Stimulated activated CD4-positive, alpha-beta T cell treated with anti-CD3 and anti-CD28 coated beads, Interleukin-12 subunit alpha, Interleukin-12 subunit beta, amount 100 ng/mL, for 24 hours (primary cell): ENCODE measurements around the gene ABCC4.

Source experiments
- DNase-seq, 2 experiments: peaks; one replicate each; pipeline ENCODE4 v3.0.0-alpha.2; 2020; ENCODE audit warnings: low read depth in 2 of 2

ABCC4 gene

DNA sequence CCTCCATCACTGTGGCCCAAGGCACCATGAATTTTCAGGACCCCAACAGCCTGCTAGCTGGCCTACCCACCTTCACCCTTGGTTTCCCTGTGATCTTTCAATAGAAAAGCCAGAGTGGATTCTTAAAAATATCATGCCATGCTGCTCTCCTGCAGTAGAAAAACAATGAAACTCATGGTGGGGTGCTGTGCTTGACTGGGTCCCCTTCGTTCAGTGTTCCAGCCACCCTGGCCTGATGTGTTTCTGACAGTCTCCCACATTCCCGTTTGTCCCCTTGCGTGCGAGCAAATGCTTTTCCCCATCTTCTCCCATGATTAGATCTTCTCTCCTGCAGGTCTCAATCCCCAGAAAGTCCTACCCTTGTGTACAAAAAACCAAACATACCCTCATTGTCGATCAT is 43.2 kb downstream of the ABCC4 start:
- no peak for DNase-seq

DNA sequence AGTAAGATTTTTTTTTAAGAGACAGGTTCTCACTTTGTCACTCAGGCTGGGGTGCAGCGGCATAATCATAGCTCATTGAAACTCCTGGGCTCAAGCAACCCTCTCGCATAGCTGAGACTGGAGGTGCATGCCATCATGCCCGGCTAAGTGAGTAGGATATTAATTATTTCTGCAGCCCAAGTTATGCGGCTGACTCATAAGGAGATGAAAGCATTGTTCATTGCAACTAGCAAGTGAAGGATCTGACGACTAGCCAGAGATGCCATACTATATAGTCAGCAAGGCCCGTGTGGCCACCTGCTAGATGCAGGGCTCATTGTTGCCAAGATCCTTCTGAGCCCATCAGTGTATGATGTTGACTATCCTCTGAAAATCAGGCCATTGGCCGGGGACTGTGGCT is 45.2 kb downstream of the ABCC4 start:
- no peak for DNase-seq

DNA sequence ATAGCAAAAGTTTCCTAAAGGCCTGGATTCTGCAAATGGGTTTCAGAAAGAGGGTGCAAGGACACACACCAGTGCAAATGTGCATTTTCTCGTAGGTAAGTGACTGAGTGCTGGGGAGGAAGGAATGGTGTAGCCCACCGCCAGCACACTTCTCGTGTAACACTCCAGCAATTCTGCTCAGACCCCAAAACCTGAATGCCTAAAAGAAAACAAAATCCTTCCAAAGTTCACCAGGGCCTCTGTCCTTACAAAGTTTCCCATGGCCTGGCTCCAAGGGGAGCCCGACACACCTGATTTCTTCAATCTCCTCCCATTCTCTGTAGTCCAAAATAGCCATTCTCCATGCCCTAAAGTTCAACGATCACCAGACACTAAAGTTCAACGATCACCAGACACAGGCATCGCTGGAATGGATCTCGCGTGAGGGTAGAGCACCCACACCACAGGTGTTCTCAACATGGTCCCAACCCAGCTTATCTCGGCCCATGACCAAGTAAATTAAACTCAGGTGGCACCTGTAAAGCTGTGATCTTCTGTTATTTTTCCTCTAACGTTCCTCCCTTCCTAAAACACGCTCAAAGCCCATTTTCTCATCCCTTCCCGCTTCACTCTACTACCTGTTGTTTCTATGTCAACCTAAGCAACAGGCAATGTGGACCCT is 46.0 kb downstream of the ABCC4 start:
- DNase-seq = no peak

DNA sequence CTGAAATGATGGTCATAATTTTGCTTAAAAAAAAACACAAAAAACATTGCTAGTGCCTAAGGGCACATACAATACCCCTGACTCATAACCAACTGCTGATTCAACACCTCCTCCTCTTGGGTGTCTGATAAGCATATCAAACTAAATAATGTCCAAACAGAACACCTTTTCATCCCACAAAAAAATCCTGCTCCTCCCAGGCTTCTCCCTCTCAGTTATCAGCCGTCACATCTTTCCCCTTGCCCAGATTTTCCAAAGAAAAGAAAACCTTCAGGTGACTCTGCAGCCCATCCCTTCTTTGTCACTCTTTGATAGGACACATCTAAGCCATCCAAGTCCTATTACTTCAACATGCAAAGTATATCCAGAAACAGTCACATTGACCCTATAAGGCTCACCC is 46.9 kb downstream of the ABCC4 start:
- no peak for DNase-seq

DNA sequence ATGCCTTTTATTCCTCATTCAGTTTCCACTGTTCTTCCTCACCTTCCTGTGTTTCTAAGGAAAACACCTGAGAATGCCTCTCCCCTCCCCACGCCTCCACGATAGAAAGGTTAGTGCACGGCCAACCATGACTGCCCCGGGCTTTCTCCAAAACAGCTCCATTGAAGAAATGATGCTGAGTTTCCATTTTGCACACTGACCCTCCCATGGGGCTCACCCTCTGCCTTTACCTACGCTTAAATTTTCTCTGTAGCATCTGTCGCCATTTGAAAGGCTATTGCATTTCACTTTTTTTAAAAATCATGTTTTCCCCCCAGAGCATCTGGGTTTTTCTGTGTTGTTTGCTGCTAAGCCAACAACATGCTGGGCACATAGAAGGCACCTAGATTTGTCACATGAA is 48.2 kb downstream of the ABCC4 start:
- no peak for DNase-seq

DNA sequence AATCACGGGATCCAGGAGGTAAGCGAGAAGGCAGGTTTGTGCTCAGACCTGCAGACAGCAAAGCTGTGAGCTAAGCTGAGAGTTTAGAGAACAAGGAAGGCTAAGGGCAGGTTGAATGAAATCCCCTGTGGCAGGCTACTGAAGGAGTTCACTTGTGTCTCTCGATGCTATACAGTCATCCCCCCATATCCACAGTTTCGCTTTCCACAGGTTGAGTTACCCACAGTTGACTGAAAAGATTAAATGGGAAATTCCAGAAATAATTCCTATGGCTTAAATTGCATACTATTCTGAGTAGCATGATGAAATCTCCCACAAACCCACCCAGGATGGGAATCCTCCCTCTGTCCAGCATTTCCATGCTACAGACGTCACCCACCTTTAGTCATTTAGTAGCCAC is 49.6 kb downstream of the ABCC4 start:
- no peak for DNase-seq

DNA sequence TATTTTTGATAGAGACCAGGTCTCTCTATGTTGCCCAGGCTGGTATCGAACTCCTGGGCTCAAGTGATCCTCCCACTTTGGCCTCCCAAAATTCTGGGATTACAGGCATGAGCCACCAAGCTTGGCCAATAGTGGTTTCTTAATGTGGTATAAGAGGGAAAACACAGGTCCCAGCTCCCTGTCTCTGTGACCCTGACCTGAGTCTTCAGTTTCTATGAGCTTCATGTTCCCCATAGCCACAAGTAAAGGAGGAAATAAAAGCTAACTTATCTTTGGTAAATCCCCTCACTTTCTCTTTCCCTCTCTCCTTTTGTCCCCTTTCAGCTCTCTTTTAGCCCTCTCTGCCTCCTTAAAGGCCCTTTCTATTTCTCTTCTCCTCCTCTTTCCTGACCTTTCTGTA is 50.3 kb downstream of the ABCC4 start:
- no peak for DNase-seq

DNA sequence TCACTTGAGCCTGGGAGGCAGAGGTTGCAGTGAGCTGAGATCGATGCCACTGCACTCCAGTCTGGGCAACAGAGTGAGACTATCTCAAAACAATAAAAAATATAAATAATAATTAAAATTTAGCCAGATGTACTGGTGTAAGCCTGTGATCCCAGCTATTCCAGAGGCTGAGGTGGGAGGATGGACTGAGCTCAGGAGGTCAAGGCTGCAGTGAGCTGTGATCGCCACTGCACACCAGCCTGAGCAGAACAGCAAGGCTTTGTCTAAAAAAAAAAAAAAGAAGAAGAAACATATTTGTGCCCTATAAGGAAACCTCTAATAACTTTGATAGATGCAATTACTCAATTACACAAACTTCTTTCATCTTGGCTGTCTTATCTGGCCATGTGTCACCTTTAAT is 52.3 kb downstream of the ABCC4 start:
- DNase-seq = no peak

DNA sequence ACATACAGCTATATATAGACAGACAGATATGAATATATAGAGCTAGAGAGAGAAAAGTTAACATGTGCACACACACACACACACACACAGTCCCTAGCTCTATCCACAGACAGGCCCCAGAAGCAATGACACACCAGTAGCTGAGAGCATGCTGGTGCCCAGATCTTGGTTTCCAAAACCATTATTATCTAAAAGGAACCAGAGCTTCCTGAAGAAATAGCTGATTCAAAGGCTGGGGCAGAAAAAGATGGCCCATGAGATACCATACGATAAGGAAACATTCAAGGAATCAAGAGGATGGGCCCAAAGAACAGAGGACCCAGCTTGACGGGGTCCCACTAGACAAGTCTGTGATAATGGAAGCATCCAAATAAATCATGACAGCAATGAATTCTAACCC is 53.4 kb downstream of the ABCC4 start:
- no peak for DNase-seq

DNA sequence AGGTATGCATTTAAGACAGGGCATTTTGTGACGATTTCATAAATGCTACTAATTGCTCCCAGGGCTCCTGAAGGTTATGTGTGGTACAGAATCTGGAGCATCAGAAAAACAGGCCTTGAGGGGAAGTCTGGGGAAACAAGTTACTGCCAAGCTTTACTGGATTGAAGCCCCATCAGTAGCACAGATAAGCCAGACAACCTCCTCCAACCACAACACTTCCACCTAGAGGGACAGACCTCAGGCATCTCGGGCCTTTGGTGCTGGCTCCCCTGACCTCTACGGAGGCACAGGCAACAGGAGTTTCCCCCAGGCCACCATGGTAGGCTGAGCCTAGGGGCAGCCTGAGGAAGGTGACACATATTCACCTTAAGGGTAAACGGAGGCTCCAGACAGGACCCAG is 54.1 kb downstream of the ABCC4 start:
- no peak for DNase-seq

DNA sequence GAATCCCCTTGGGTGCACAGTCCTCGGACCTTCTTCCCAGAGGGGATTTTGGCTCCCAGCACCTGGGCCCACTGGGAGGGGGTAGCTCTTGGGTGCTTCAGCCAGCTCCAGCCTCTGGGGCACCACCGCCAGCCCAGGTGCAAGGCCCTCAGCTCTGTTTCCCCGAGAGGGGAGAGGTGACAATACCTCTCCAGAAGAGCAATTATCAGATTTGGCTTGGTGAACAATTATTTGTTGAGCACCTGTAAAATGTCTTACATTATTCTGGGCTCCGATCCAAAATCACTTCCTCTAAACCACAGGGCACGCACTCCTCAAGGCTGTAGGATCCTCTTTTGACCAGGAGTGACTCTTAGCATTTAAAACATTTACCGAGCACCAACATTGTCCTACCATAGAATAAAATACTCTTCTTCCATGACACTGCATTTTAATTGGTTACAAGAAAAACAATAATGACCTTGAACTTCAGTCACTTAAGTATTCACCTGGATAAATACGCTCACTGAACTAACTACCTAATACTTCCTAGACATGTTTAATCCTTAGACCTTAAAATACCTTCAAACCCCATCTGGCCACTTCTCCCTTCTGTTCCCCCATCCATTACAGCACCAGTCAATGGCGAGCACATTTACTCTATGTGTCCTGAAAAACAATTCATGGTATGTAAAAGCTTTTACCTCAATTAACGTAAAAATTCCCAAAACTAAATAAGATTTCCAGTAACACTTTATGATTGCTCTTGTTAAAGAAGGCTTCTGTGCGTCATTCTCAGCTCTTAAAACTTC is 54.8 kb downstream of the ABCC4 start:
- no peak for DNase-seq

DNA sequence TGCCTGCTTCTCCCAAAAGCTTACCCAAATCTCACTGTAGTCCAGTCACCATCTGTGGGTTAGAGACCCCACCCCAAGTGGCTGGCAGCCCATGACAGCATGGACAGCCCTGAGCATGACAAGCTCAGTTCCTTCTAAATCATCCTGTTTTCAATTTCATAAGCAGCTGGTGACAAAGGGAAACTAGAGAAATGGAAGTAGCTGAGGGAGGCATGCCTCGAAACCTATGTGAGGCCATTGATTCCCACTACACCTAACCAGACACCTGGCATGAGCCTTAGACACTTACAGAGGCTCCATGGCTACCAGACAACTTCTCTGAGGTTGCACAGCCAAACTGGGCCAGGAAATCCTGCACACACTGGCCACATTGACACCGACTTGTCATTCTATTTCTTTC is 56.2 kb downstream of the ABCC4 start:
- no peak for DNase-seq

DNA sequence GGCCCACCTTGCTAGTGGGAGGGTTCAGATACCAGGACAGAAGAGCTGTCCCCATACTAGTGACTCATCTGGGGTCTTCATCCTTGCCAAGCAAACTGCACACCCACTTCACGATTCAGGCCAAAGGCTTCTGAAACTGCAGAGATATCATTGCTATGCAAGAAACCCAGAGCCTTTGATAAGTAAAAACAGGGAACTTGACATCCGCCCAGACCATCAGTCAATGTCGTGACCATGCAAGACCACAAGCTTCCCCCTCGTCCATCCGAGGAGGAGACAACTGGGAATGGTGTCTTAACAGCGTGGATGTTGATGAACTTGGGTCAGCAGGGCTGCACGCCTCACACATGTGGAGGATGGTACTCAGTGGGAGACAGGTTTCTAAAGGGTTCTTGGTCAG is 58.0 kb downstream of the ABCC4 start:
- DNase-seq = no peak

DNA sequence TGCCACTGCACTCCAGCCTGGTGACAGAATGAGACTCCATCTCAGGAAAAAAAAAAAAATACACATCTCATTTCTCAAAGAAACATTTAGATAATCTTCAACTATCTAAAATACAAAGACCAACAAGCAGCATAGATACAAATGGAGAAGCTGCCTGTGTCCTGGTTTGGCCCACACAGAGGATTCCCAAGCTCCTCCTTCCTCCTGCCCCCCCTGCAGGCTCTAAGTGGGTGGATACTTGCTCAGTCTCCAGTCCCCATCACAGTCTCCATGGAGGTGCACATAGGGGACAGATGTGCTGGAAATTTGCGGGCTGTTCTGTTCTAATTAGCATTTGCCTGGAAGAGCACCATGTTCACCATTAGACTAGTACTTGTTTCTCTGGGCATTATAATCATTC is 59.9 kb downstream of the ABCC4 start:
- DNase-seq = no peak

DNA sequence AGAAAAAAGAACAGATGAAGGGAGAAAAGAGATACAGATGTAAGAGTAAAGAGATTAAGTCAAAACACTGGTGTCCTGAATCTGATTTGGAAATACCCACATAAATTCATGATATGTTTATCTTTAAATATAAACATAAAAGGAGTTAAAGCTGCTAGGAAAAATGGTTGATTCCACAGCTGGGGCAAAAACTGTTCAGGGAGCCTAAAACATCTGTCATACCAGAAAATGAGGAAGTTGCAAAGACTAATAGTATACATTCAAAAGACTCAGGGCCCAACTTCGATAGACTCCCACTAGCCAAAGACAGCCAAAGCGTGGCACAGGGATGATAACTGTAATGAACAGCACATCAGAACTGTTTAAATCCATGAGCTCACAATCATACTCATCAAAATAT is 62.0 kb downstream of the ABCC4 start:
- no peak for DNase-seq

DNA sequence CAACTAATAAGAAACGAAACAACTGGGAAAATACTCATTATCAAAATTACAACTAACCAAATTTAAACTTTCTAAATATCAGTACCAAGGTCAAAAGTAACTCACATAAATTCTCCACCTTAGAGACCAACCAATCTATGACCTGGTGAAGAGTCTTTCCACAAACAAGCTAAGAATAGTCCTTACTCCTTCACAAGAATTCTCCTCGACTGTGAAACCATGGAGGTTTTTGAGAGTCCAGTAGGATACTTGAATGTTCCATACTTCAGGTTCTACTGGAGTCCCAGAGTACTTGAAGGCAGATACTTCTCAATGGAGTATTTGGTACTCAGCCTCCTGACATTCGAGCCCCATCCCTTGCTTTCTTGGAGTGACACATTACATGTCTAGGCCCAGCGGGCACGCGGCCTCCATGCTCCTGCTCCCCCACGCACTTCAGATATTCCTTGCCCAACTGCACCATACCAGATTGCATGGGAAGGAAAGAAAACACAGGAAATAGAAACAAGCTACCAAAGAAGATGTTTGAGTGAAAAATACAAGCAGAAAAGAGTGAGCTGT is 63.9 kb downstream of the ABCC4 start:
- DNase-seq = no peak

DNA sequence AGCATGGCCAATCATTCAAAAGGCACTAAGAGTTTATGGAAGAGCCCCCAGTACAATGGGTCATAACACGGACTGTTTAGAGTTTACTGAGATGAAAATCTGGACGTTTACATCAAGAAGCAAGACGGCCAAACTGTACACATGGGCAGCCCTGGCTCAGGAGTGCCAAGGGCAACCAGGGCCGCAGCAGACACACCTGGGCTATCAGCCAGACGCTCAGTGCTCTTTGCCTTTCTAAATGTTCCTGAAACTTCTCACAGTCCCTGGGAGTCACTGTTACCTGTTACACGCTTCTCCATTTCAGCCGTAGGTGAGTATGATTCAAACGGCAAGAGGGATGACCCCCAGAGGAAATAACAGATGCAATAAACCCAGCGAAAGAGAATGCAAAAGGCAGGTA is 64.5 kb downstream of the ABCC4 start:
- no peak for DNase-seq

DNA sequence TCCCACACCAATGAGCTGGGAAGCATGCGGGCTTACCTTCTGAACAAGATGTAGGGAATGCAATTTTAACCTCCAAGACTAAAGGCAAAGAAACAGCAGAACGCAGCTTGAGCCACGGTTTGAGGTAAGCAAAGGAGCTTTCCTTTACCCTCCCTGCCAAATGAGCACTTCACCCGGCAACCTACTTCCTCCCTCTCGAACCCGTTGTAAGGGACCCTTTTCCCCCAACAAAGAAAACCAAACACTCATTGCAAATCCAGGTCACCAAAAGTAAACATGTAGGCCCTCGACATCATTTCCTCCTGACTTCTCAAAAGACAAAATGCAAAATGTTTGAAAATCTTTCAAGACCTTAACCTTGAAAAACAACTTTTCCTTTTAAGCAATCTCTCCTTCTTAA is 65.3 kb downstream of the ABCC4 start:
- no peak for DNase-seq

DNA sequence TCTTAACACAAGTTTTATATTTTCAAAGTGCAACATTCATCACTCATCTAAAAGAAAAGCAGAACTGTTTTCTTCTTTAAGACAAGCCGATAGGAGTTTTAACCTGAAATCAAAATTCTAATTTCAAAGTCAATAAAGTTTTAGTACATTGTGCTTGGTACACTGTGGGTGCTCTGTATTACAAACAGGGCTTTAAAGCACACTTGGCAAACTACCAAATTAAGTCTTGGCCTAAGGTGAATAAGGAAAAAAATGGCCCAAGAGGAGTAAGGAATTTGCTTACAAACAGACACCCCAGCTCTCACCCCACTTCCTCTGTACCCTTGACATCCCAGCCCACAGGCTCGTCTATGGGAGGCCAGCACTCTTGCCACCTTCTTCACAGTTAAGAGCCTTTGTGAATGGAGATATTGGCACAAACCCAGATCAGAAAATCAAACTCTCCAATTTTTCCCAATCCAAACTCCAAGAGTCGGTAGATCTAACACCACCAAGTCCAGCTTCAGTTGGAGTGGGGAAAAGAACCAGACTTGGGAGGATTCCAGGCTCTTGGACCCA is 66.0 kb downstream of the ABCC4 start:
- no peak for DNase-seq

DNA sequence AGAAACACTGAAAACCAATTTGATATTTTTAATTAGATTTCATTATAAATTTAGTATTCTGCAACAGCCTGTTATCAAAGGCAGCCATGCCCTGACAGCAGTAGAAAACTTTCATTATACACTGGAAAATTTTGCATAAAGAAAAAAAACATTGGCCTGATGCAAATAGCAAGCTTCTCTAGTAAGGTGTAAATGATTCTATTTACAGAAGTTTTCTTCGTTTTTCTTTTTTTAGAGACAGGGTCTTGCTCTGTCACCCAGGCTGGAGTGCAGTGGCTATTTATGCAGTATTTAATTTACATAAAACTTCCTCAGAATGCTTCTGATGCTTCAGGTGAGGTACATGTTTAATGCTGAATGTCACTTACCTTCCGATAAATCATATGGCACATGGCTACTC is 67.0 kb downstream of the ABCC4 start:
- no peak for DNase-seq

DNA sequence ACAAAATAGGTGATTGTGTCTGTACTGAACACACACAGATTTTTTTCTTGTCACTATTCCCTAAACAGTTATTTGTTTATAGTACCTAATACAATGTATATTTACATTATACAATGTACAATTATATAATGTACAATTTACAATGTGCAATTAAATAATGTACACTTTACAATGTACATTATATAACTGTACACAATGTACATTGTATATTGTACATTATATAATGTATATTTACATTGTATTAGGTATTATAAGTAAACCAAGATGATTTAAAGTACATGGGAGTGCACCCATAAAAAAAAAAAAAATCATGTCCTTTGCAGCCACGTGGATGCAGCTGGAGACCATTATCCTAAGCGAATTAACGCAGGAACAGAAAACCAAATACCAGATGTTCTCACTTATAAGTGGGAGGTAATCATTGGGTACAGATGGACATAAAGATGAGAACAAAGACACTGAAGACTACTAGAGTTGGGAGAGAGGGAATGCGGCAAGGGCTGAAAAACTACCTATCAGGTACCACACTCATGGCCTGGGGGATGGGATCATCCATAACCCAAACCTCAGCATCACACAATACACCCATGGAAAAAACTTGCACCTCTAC is 68.1 kb downstream of the ABCC4 start:
- no peak for DNase-seq

DNA sequence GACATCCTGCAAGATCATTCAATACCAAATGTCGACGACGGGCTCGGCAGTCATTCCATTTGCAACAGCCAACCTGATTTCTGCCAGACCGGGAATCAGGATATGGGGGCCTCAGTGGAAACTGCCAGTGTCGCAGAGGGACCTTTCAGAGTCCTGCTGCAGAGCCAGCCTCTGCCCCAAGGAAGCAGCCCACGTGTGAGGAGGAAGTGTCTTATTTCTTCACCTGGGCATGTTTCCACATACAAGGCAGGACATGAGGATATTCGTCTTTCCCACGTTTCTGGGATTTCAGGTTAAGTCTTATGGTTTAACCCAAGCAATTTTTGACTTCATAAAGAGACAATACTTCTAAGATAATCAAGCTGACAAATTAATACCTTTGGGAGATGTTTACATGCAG is 69.9 kb downstream of the ABCC4 start:
- no peak for DNase-seq

DNA sequence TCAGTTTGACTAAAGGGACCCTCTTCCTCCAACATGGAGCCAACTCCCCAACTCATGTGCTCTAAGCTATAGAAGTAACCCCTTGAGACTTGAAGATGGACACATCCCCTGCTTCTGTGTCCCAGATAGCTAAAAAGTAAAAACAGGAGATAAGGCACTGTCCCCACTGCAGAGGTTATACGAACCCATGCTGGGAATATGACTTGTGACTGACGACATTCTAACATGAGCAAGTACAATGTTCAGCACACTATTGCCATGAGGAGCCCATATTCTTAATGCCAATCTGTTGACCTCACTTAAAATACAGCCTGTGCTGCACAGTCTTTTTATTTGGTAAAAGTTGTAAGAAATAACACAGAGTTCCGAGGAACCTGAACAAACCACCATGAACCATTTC is 71.4 kb downstream of the ABCC4 start:
- DNase-seq = no peak
